GM23338 (cell line): ENCODE measurements around the gene LDLRAD2. TPM values are rescaled to one million over a fixed set of nuclear protein-coding genes. Genes with fewer than 3 reads are reported as not detected.

Experiments
- ATAC-seq: fragments of 200-7000 bp; cut with Tn5 transposase; 3 replicates; pipeline ENCODE4 v1.9.1; 2020
- DNase-seq: peaks from one replicate; pipeline ENCODE4 v3.0.0-alpha.2; 2015; ENCODE audit warnings: low spot score
- H2AFZ ChIP-seq: fragments of 200-600 bp; sonication (generic); 2 replicates; pipeline ENCODE4 v1.8.0; 2016; ENCODE audit warnings: antibody characterized with exemption, mild to moderate bottlenecking, moderate library complexity
- H3F3A ChIP-seq: fragments of 200-600 bp; sonication (generic); replicated peaks from 2 replicates; pipeline ENCODE4 v1.8.0; 2017; ENCODE audit warnings: antibody characterized with exemption, mixed run types, low read depth
- H3K27ac ChIP-seq: fragments of 200-600 bp; sonication (generic); 2 replicates; pipeline ENCODE4 v1.6.1; 2016; ENCODE audit warnings: low read depth
- H3K27me3 ChIP-seq: fragments of 200-600 bp; sonication (generic); 2 replicates; pipeline ENCODE4 v1.8.0; 2016; ENCODE audit warnings: mild to moderate bottlenecking, mixed run types, moderate library complexity; ENCODE audit not compliant: insufficient read depth
- H3K36me3 ChIP-seq: fragments of 200-600 bp; sonication (generic); 2 replicates; pipeline ENCODE4 v1.8.0; 2016; ENCODE audit warnings: mild to moderate bottlenecking; ENCODE audit not compliant: insufficient read depth
- H3K4me1 ChIP-seq: fragments of 200-600 bp; sonication (generic); 2 replicates; pipeline ENCODE4 v1.8.0; 2016; ENCODE audit warnings: mild to moderate bottlenecking, moderate library complexity; ENCODE audit not compliant: insufficient read depth
- H3K4me2 ChIP-seq: fragments of 200-600 bp; sonication (generic); 2 replicates; pipeline ENCODE4 v1.7.1; 2017; ENCODE audit warnings: mixed run types
- H3K4me3 ChIP-seq: fragments of 200-600 bp; sonication (generic); 2 replicates; pipeline ENCODE4 v1.6.1; 2016; ENCODE audit warnings: mixed run types
- H3K79me2 ChIP-seq: fragments of 200-600 bp; sonication (generic); replicated peaks from 2 replicates; pipeline ENCODE4 v1.8.0; 2017; ENCODE audit warnings: mild to moderate bottlenecking; ENCODE audit not compliant: insufficient read depth
- H3K9me2 ChIP-seq: fragments of 200-600 bp; sonication (generic); 2 replicates; pipeline ENCODE4 v1.8.0; 2017; ENCODE audit not compliant: insufficient read depth
- H4K20me1 ChIP-seq: fragments of 200-600 bp; sonication (generic); replicated peaks from 2 replicates; pipeline ENCODE4 v1.8.0; 2017; ENCODE audit warnings: mild to moderate bottlenecking; ENCODE audit not compliant: insufficient read depth
- H3K27ac Mint-ChIP-seq: 2 replicates; pipeline ENCODE4 v1.8.0; 2020; ENCODE audit warnings: inconsistent platforms, mild to moderate bottlenecking, moderate library complexity, mixed read lengths
- H3K27me3 Mint-ChIP-seq: 3 replicates; pipeline ENCODE4 v1.8.0; 2022; ENCODE audit warnings: low read depth, mild to moderate bottlenecking, moderate library complexity, mixed read lengths, inconsistent platforms; ENCODE audit not compliant: insufficient read depth, poor library complexity
- H3K36me3 Mint-ChIP-seq: 3 replicates; pipeline ENCODE4 v1.8.0; 2021; ENCODE audit warnings: low read depth, mild to moderate bottlenecking, inconsistent platforms, moderate library complexity, mixed read lengths
- H3K4me1 Mint-ChIP-seq: 3 replicates; pipeline ENCODE4 v1.8.0; 2020; ENCODE audit warnings: mild to moderate bottlenecking, inconsistent platforms, mixed read lengths
- H3K4me3 Mint-ChIP-seq: 3 replicates; pipeline ENCODE4 v1.8.0; 2021; ENCODE audit warnings: moderate library complexity, mild to moderate bottlenecking, inconsistent platforms, mixed read lengths
- H3K9me3 Mint-ChIP-seq: 3 replicates; pipeline ENCODE4 v1.8.0; 2020; ENCODE audit warnings: moderate library complexity, mild to moderate bottlenecking, inconsistent platforms, mixed read lengths
- EZH2 ChIP-seq: fragments of 200-600 bp; sonication (generic); IDR thresholded peaks from one replicate; pipeline ENCODE4 v1.8.0; 2017; ENCODE audit warnings: antibody characterized with exemption, mild to moderate bottlenecking, low read depth; ENCODE audit not compliant: unreplicated experiment
- JUNB ChIP-seq: IDR thresholded peaks from one replicate; pipeline ENCODE4 v1.6.1; 2016; ENCODE audit warnings: antibody characterized with exemption; ENCODE audit not compliant: unreplicated experiment
- NANOG ChIP-seq: IDR thresholded peaks from 2 replicates; pipeline ENCODE4 v1.6.1; 2016; ENCODE audit warnings: antibody characterized with exemption, borderline replicate concordance
- ZNF114 ChIP-seq: fragments of 250-450 bp; sonication (Bioruptor Pico); IDR thresholded peaks from 2 replicates; pipeline ENCODE4 v1.5.0; 2020; ENCODE audit warnings: mild to moderate bottlenecking, moderate library complexity
- polyA plus RNA-seq: library from polyadenylated mRNA; unstranded; fragments of >200 nt; fragmentation: Nextera tagmentation; extraction: Ambion mirVana; gene quantifications from 2 replicates; pipeline ENCODE4 v1.2.1, GENCODE V29; 2016
- total RNA-seq: library from RNA; depleted of rRNA; stranded (reverse); fragments of >200 nt; shearing (Covaris generic); gene quantifications from 2 replicates; pipeline ENCODE4 v1.2.3, GENCODE V29; 2014
- TF ChIP-seq, protein P1 (sequence below): IDR thresholded peaks from one replicate; pipeline ENCODE4 v1.6.1; 2018; ENCODE audit warnings: antibody characterized with exemption; ENCODE audit not compliant: unreplicated experiment
- TF ChIP-seq, protein P2 (sequence below), 2 experiments: fragments of 200-600 bp in 1 of 2; sonication (generic) in 1 of 2; conservative IDR thresholded peaks; 2 replicates each; pipeline versions ENCODE4 v1.5.1 to v1.6.1; 2016 to 2017; ENCODE audit warnings: antibody characterized with exemption in 2 of 2, low read depth in 2 of 2, mild to moderate bottlenecking in 2 of 2, moderate library complexity in 1 of 2

Gene LDLRAD2
- total and polyA plus RNA-seq, 2 experiments from 2014 or later, result 1.6 to 5.8 TPM

DNA sequence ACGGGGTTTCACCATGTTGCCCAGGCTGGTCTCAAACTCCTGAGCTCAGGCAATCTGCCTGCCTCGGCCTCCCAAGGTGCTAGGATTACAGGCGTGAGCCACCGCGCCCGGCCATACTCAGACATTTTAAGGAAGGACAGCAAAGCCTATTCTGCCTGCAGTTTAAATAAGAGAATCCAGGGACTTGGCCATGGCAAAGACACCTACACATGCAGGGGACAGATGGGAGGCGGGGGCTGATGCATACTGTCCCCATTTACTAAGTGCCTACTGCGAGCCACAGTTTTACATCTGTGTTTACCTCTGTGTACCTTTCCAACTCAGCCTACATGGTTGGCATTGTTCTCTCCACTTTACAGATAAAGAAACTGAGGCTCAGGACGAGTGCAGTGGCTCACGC lies 25.4 kb downstream of the LDLRAD2 start:
- Histone ChIP-seq H3F3A (no peaks in the 10 kb centered on the region), H3K36me3 (peaks cover 6% of the 10 kb centered on the region), H3K9me2 (no peaks in the 10 kb centered on the region), H3K27ac (no peak overlapping the region), H3K79me2 (no peaks in the 10 kb centered on the region), H3K4me3 (no peak overlapping the region), H3K4me1 (no peaks in the 10 kb centered on the region), H3K27me3 (no peaks in the 10 kb centered on the region), H3K4me2 (no peak overlapping the region), H4K20me1 (no peaks in the 10 kb centered on the region), H2AFZ (no peak overlapping the region)
- Mint-ChIP-seq H3K4me3 (no peak overlapping the region), H3K9me3 (peaks cover 15% of the 10 kb centered on the region), H3K27ac (no peak overlapping the region), H3K4me1 (no peaks in the 10 kb centered on the region; the same call in 2 of the 3 replicates), H3K27me3 (peaks cover 2% of the 10 kb centered on the region), H3K36me3 (peaks cover 62% of the 10 kb centered on the region)
- ATAC-seq (no peak), DNase-seq (no peak)
- TF ChIP-seq, protein P1, sequence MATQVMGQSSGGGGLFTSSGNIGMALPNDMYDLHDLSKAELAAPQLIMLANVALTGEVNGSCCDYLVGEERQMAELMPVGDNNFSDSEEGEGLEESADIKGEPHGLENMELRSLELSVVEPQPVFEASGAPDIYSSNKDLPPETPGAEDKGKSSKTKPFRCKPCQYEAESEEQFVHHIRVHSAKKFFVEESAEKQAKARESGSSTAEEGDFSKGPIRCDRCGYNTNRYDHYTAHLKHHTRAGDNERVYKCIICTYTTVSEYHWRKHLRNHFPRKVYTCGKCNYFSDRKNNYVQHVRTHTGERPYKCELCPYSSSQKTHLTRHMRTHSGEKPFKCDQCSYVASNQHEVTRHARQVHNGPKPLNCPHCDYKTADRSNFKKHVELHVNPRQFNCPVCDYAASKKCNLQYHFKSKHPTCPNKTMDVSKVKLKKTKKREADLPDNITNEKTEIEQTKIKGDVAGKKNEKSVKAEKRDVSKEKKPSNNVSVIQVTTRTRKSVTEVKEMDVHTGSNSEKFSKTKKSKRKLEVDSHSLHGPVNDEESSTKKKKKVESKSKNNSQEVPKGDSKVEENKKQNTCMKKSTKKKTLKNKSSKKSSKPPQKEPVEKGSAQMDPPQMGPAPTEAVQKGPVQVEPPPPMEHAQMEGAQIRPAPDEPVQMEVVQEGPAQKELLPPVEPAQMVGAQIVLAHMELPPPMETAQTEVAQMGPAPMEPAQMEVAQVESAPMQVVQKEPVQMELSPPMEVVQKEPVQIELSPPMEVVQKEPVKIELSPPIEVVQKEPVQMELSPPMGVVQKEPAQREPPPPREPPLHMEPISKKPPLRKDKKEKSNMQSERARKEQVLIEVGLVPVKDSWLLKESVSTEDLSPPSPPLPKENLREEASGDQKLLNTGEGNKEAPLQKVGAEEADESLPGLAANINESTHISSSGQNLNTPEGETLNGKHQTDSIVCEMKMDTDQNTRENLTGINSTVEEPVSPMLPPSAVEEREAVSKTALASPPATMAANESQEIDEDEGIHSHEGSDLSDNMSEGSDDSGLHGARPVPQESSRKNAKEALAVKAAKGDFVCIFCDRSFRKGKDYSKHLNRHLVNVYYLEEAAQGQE, result no peak
- TF ChIP-seq, protein P2, sequence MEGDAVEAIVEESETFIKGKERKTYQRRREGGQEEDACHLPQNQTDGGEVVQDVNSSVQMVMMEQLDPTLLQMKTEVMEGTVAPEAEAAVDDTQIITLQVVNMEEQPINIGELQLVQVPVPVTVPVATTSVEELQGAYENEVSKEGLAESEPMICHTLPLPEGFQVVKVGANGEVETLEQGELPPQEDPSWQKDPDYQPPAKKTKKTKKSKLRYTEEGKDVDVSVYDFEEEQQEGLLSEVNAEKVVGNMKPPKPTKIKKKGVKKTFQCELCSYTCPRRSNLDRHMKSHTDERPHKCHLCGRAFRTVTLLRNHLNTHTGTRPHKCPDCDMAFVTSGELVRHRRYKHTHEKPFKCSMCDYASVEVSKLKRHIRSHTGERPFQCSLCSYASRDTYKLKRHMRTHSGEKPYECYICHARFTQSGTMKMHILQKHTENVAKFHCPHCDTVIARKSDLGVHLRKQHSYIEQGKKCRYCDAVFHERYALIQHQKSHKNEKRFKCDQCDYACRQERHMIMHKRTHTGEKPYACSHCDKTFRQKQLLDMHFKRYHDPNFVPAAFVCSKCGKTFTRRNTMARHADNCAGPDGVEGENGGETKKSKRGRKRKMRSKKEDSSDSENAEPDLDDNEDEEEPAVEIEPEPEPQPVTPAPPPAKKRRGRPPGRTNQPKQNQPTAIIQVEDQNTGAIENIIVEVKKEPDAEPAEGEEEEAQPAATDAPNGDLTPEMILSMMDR (conservative IDR thresholded peaks at IDR 0.05; ENCODE audit: low read depth in 2 of 2), result no peak

- Histone ChIP-seq H3F3A (no peaks in the 10 kb centered on the region), H4K20me1 (no peaks in the 10 kb centered on the region), H2AFZ (no peak overlapping the region), H3K4me2 (no peak overlapping the region), H3K79me2 (no peaks in the 10 kb centered on the region), H3K9me2 (no peaks in the 10 kb centered on the region), H3K27me3 (no peaks in the 10 kb centered on the region), H3K36me3 (peaks cover 6% of the 10 kb centered on the region), H3K4me3 (no peak overlapping the region), H3K27ac (no peak overlapping the region), H3K4me1 (no peaks in the 10 kb centered on the region)
- no peaks in the 10 kb centered on the region for H3K4me1 Mint-ChIP-seq
- no peak for DNase-seq
- no peak overlapping the region for H3K4me3 Mint-ChIP-seq
- H3K36me3 Mint-ChIP-seq, result peaks cover 53% of the 10 kb centered on the region
- H3K9me3 Mint-ChIP-seq, result peaks cover 15% of the 10 kb centered on the region
- no peak for ATAC-seq
- H3K27ac Mint-ChIP-seq, result no peak overlapping the region
- H3K27me3 Mint-ChIP-seq, result peaks cover 2% of the 10 kb centered on the region
- TF ChIP-seq NANOG, result no peak
- no peak for TF ChIP-seq JUNB
- no peak for TF ChIP-seq ZNF114
- TF ChIP-seq, protein P2 (conservative IDR thresholded peaks at IDR 0.05; ENCODE audit: low read depth in 2 of 2), result no peak
- TF ChIP-seq EZH2, result no peak
These were observed 26.5 kb downstream of the LDLRAD2 start for GRCh38 chr1:21838359-21839157.
